HEK293 (cell line): ENCODE measurements around the gene ATF1.
A peak's percentile ranks its signal among the peaks of the same experiment; 100 is the strongest.

Experiments
- CTCF ChIA-PET: fragments of 350-600 bp; formaldehyde crosslinking; extraction: SDS; loops from one replicate; lab custom pipeline; 2021; ENCODE audit warnings: antibody characterized with exemption; lab: Yijun Ruan, JAX
- POLR2A ChIA-PET: fragments of 300-600 bp; formaldehyde crosslinking; extraction: SDS; loops from one replicate; lab custom pipeline; 2020; ENCODE audit warnings: antibody characterized with exemption, inconsistent platforms; lab: Yijun Ruan, JAX
- H3K27ac ChIP-seq: fragments of 200-500 bp; sonication (Bioruptor generic); 2 replicates; pipeline ENCODE4 v1.5.1; 2014; ENCODE audit warnings: low read depth, low read length, control low read depth, inconsistent platforms; ENCODE audit errors: extremely low read depth
- H3K36me3 ChIP-seq, 2 experiments: fragments of 200-500 bp in 1 of 2; sonication (Bioruptor generic) in 1 of 2; 1 replicate in 1 of 2; 2 replicates in 1 of 2; pipeline ENCODE4 v1.5.1; 2014 to 2017; ENCODE audit warnings: inconsistent platforms in 2 of 2, low read length in 2 of 2; ENCODE audit not compliant: control insufficient read depth in 2 of 2, insufficient read depth in 1 of 2
- H3K4me1 ChIP-seq: fragments of 200-500 bp; sonication (Bioruptor generic); 2 replicates; pipeline ENCODE4 v1.5.1; 2014; ENCODE audit warnings: mild to moderate bottlenecking, low read length, inconsistent platforms; ENCODE audit not compliant: control insufficient read depth, insufficient read depth
- H3K4me3 ChIP-seq: 2 replicates; pipeline ENCODE4 v1.5.1; 2011; ENCODE audit warnings: low read depth, mild to moderate bottlenecking, control low read depth, low read length, moderate library complexity
- H3K9me3 ChIP-seq: fragments of 200-500 bp; sonication (Bioruptor generic); 2 replicates; pipeline ENCODE4 v1.5.1; 2014; ENCODE audit warnings: low read depth, low read length, inconsistent platforms; ENCODE audit not compliant: control insufficient read depth, insufficient read depth
- FEZF1 ChIP-seq: fragments of 450-650 bp; formaldehyde crosslinking; IDR thresholded peaks from 2 replicates; pipeline ENCODE4 v1.5.1; 2016; ENCODE audit warnings: missing biosample characterization, missing genetic modification characterization
- GFI1B ChIP-seq: fragments of 450-650 bp; formaldehyde crosslinking; IDR thresholded peaks from 2 replicates; pipeline ENCODE4 v1.5.1; 2016; ENCODE audit warnings: missing biosample characterization, missing genetic modification characterization
- GLI2 ChIP-seq: fragments of 450-650 bp; formaldehyde crosslinking; IDR thresholded peaks from 2 replicates; pipeline ENCODE4; 2017; ENCODE audit warnings: missing biosample characterization, missing genetic modification characterization, low read depth, borderline replicate concordance
- KLF9 ChIP-seq: fragments of 450-650 bp; formaldehyde crosslinking; IDR thresholded peaks from 2 replicates; pipeline ENCODE4 v1.5.1; 2016; ENCODE audit warnings: missing biosample characterization, missing genetic modification characterization, low read depth
- OSR2 ChIP-seq: fragments of 450-650 bp; formaldehyde crosslinking; IDR thresholded peaks from 2 replicates; pipeline ENCODE4 v1.5.1; 2016; ENCODE audit warnings: missing biosample characterization, missing genetic modification characterization
- SCRT1 ChIP-seq: fragments of 450-650 bp; formaldehyde crosslinking; IDR thresholded peaks from 2 replicates; pipeline ENCODE4 v1.5.1; 2016; ENCODE audit warnings: missing biosample characterization, missing genetic modification characterization, borderline replicate concordance
- ZEB2 ChIP-seq: fragments of 450-650 bp; formaldehyde crosslinking; IDR thresholded peaks from 2 replicates; pipeline ENCODE4 v1.5.1; 2016; ENCODE audit warnings: missing biosample characterization, missing genetic modification characterization
- ZFP41 ChIP-seq: fragments of 450-650 bp; formaldehyde crosslinking; IDR thresholded peaks from 2 replicates; pipeline ENCODE4 v1.5.1; 2016; ENCODE audit warnings: missing biosample characterization, missing genetic modification characterization, borderline replicate concordance
- ZNF202 ChIP-seq: fragments of 450-650 bp; formaldehyde crosslinking; IDR thresholded peaks from 2 replicates; pipeline ENCODE4 v1.5.1; 2016; ENCODE audit warnings: missing biosample characterization, missing genetic modification characterization, borderline replicate concordance
- ZNF23 ChIP-seq: fragments of 450-650 bp; formaldehyde crosslinking; IDR thresholded peaks from 2 replicates; pipeline ENCODE4 v1.5.1; 2016; ENCODE audit warnings: missing biosample characterization, missing genetic modification characterization, borderline replicate concordance
- ZNF416 ChIP-seq: fragments of 450-650 bp; formaldehyde crosslinking; IDR thresholded peaks from 2 replicates; pipeline ENCODE4 v1.5.1; 2016; ENCODE audit warnings: missing biosample characterization, missing genetic modification characterization
- ZNF426 ChIP-seq: fragments of 450-650 bp; formaldehyde crosslinking; IDR thresholded peaks from 2 replicates; pipeline ENCODE4 v1.5.1; 2017; ENCODE audit warnings: missing biosample characterization, missing genetic modification characterization, mild to moderate bottlenecking, inconsistent platforms, moderate library complexity
- ZNF521 ChIP-seq: fragments of 450-650 bp; formaldehyde crosslinking; IDR thresholded peaks from 2 replicates; pipeline ENCODE4 v1.5.1; 2017; ENCODE audit warnings: missing biosample characterization, mild to moderate bottlenecking, missing genetic modification characterization
- ZNF600 ChIP-seq: fragments of 450-650 bp; formaldehyde crosslinking; IDR thresholded peaks from 2 replicates; pipeline ENCODE4 v1.5.1; 2016; ENCODE audit warnings: missing biosample characterization, missing genetic modification characterization
- ZNF777 ChIP-seq: fragments of 450-650 bp; formaldehyde crosslinking; IDR thresholded peaks from 2 replicates; pipeline ENCODE4 v1.5.1; 2017; ENCODE audit warnings: missing biosample characterization, missing genetic modification characterization, borderline replicate concordance
- ZNF785 ChIP-seq: fragments of 450-650 bp; formaldehyde crosslinking; IDR thresholded peaks from 2 replicates; pipeline ENCODE4 v1.5.1; 2016; ENCODE audit warnings: missing biosample characterization, missing genetic modification characterization
- ZSCAN16 ChIP-seq: fragments of 450-650 bp; formaldehyde crosslinking; IDR thresholded peaks from 2 replicates; pipeline ENCODE4 v1.5.1; 2016; ENCODE audit warnings: missing biosample characterization, missing genetic modification characterization
- ZXDB ChIP-seq: fragments of 450-650 bp; formaldehyde crosslinking; IDR thresholded peaks from 2 replicates; pipeline ENCODE4 v1.5.1; 2016; ENCODE audit warnings: missing biosample characterization, missing genetic modification characterization
- TF ChIP-seq, protein P1 (sequence below): fragments of 450-650 bp; formaldehyde crosslinking; IDR thresholded peaks from 2 replicates; pipeline ENCODE4 v1.5.1; 2016; ENCODE audit warnings: missing biosample characterization, missing genetic modification characterization
- TF ChIP-seq, protein P2 (sequence below): fragments of 450-650 bp; formaldehyde crosslinking; IDR thresholded peaks from 2 replicates; pipeline ENCODE4 v1.5.1; 2016; ENCODE audit warnings: missing biosample characterization, missing genetic modification characterization
- TF ChIP-seq, protein P3 (sequence below): fragments of 450-650 bp; formaldehyde crosslinking; IDR thresholded peaks from 2 replicates; pipeline ENCODE4 v1.5.1; 2016; ENCODE audit warnings: missing biosample characterization, missing genetic modification characterization
- TF ChIP-seq, protein P4 (sequence below): fragments of 450-650 bp; formaldehyde crosslinking; IDR thresholded peaks from 2 replicates; pipeline ENCODE4 v1.5.1; 2016; ENCODE audit warnings: missing biosample characterization, missing genetic modification characterization

ATF1 gene

DNA sequence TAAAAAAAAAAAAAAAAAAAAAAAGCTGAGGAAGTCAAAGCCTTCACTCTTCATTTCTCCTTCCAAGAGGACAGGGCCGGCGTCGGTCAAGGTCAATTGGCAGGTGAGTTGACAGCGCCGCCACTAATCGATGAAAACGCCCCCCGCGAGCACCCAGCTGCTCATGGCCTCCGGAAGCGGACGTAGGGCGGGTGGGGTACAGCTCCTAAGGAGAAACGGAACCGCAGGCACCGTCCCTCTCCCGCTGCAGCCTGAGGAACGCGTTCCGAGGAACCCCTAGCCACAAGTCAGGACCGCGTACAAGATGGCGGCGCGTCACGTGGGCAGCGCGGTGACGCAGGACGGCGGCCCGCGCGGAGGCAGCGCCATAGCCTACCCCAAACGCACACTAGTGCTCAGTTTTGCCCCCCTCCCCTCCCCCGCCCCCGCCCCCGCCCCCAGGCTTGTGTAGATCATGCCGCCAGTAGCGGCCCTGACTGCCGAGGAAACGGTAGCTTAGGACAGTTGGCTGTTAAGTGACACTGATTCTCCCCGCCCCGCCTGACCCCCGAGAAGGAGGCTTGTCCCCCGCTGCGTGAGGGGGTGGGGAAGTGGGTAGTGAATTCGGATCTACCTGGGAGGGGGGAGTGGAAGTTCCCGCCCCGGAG, at the start of gene ATF1 (continued):
- TF ChIP-seq, protein P1, sequence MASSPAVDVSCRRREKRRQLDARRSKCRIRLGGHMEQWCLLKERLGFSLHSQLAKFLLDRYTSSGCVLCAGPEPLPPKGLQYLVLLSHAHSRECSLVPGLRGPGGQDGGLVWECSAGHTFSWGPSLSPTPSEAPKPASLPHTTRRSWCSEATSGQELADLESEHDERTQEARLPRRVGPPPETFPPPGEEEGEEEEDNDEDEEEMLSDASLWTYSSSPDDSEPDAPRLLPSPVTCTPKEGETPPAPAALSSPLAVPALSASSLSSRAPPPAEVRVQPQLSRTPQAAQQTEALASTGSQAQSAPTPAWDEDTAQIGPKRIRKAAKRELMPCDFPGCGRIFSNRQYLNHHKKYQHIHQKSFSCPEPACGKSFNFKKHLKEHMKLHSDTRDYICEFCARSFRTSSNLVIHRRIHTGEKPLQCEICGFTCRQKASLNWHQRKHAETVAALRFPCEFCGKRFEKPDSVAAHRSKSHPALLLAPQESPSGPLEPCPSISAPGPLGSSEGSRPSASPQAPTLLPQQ: peak; percentile 53; the same call in 1 of the 2 replicates
- TF ChIP-seq, protein P2, sequence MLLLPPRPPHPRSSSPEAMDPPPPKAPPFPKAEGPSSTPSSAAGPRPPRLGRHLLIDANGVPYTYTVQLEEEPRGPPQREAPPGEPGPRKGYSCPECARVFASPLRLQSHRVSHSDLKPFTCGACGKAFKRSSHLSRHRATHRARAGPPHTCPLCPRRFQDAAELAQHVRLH (tag by site-specific recombination): 0 out of 2 replicates have a peak, but pooled peaks have one; percentile 33
- TF ChIP-seq SCRT1 (tag by site-specific recombination) (peak; percentile 45), KLF9 (tag by site-specific recombination) (peak; percentile 54; the same call in 1 of the 2 replicates), ZNF600 (tag by site-specific recombination) (0 out of 2 replicates have a peak, but pooled peaks have one; percentile 22), ZNF785 (tag by site-specific recombination) (peak; percentile 25; the same call in 1 of the 2 replicates), ZEB2 (tag by site-specific recombination) (peak; percentile 85), ZFP41 (tag by site-specific recombination) (no peak), ZXDB (tag by site-specific recombination) (peak; percentile 74), OSR2 (peak; percentile 83), FEZF1 (tag by site-specific recombination) (no peak; the same call in 1 of the 2 replicates)

DNA sequence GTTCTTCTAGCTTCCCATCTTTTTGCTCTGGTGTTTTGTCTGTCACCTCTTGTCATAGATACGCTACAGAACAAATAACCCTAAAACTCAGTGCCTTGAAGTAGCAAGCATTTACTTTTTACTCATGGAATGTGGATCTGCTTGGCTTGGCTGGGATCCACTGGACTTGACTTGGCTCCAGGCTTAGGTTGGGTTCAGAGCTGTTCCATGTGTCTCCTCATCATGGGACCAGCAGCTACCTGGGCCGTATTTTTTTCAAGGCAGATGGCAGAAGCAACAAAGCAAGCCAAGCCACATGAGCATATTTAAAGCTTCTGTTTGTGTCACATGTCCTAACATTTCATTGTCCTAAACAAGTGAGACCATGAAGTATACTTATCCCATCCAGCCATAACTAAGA, 48.7 kb upstream of the ATF1 start:
- H3K9me3 ChIP-seq: no peaks in the 10 kb centered on the region
- TF ChIP-seq ZNF426 (tag by site-specific recombination) (no peak), ZNF202 (tag by site-specific recombination) (no peak), ZNF23 (tag by site-specific recombination) (no peak), ZNF416 (tag by site-specific recombination) (no peak), ZNF521 (tag by site-specific recombination) (no peak), ZSCAN16 (tag by site-specific recombination) (no peak), GLI2 (no peak), ZNF777 (tag by site-specific recombination) (no peak), GFI1B (no peak)
- TF ChIP-seq, protein P3, sequence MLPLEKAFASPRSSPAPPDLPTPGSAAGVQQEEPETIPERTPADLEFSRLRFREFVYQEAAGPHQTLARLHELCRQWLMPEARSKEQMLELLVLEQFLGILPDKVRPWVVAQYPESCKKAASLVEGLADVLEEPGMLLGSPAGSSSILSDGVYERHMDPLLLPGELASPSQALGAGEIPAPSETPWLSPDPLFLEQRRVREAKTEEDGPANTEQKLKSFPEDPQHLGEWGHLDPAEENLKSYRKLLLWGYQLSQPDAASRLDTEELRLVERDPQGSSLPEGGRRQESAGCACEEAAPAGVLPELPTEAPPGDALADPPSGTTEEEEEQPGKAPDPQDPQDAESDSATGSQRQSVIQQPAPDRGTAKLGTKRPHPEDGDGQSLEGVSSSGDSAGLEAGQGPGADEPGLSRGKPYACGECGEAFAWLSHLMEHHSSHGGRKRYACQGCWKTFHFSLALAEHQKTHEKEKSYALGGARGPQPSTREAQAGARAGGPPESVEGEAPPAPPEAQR (tag by site-specific recombination): no peak
- TF ChIP-seq, protein P4, sequence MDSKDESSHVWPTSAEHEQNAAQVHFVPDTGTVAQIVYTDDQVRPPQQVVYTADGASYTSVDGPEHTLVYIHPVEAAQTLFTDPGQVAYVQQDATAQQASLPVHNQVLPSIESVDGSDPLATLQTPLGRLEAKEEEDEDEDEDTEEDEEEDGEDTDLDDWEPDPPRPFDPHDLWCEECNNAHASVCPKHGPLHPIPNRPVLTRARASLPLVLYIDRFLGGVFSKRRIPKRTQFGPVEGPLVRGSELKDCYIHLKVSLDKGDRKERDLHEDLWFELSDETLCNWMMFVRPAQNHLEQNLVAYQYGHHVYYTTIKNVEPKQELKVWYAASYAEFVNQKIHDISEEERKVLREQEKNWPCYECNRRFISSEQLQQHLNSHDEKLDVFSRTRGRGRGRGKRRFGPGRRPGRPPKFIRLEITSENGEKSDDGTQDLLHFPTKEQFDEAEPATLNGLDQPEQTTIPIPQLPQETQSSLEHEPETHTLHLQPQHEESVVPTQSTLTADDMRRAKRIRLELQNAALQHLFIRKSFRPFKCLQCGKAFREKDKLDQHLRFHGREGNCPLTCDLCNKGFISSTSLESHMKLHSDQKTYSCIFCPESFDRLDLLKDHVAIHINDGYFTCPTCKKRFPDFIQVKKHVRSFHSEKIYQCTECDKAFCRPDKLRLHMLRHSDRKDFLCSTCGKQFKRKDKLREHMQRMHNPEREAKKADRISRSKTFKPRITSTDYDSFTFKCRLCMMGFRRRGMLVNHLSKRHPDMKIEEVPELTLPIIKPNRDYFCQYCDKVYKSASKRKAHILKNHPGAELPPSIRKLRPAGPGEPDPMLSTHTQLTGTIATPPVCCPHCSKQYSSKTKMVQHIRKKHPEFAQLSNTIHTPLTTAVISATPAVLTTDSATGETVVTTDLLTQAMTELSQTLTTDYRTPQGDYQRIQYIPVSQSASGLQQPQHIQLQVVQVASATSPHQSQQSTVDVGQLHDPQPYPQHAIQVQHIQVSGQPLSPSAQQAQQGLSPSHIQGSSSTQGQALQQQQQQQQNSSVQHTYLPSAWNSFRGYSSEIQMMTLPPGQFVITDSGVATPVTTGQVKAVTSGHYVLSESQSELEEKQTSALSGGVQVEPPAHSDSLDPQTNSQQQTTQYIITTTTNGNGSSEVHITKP (tag by site-specific recombination): no peak
- TF ChIP-seq, protein P1: no peak
- H3K27ac ChIP-seq: no peak overlapping the region
- H3K36me3 ChIP-seq: peaks cover 0 to 30% of the 10 kb centered on the region in 2 experiments
- POLR2A ChIA-PET: no interaction called here
- CTCF ChIA-PET: interaction anchor here (0.6 kb wide), 1 partner anchor 23 kb away, joined by 4 read pairs; no protein-coding TSS in a partner anchor
- no peaks in the 10 kb centered on the region for H3K4me1 ChIP-seq
- no peak overlapping the region for H3K4me3 ChIP-seq
